ENCODE data around the gene ADAM23.

The ADAM23 gene

DNA sequence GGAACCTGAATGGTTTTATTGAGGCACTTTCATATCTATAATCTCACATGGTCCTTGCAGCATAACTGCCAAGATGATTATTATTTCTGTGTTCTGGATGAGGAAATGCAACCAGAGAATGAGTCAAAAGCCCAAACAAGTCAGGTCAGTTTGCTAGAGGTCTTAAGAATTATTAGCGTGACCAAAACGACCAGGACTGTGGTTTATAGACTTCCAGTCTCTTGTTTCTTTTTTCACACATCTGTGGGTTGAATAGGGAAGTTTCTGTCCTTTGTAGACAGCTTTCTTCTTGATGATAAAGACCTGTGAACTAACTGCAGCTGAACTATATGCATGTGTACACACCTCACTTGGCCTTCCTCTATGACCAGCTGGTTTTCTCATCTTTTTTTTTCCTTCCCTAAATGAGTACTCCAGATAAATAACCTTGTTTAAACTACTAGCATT is 13.9 kb downstream of the ADAM23 start:
- TF ChIP-seq EZH2 (IDR thresholded peaks at IDR 0.05) (no peak), POLR2AphosphoS5 (IDR thresholded peaks at IDR 0.05; ENCODE audit: borderline replicate concordance, low read depth, low read length) (no peak), FOXP2 (optimal IDR thresholded peaks at IDR 0.05; ENCODE audit: control extremely low read depth, extremely low read length, insufficient read depth) (no peak)
- no peak for DNase-seq (ENCODE audit: low read depth, low spot score)
- no peak overlapping the region for H3K27ac ChIP-seq
- no peaks in the 10 kb centered on the region for H3K9me3 ChIP-seq (ENCODE audit: low read depth, low read length)
- H3K36me3 ChIP-seq (ENCODE audit: insufficient read depth, low read length): no peaks in the 10 kb centered on the region
- H3K4me3 ChIP-seq: no peak overlapping the region
- no peak overlapping the region for H3K9ac ChIP-seq (ENCODE audit: insufficient read length)

DNA sequence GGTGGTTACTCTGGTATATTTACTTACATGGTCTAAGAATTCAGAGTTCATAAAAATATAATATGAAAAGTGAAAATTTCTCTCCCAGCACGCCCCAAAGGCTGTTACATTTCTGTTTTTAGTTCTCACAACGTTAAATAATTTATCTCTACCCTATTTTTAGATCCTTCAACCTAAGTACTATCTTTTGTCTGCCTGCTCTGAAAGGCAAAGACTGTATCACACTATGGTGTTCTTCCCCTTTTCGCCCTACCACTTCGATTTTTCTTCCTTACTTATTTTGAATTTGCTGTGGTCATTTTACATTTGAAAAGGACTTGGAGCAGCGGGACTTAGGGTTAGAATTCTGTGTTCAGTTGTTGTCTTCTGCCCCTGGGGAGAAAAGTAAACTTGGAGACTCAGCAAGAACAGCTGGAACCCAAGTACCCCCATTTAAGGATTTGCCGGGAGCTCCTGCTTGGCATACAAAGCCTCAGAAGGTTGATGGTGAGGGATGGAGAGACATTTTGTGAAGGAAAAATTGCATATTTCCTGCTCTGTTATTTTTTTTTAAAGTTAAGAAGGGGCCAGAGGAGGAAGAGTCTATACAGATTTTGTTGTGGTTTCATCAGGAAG is 19.0 kb downstream of the ADAM23 start:
- Histone ChIP-seq H3K4me3 (no peak overlapping the region), H3K9me3 (ENCODE audit: low read depth, low read length) (no peaks in the 10 kb centered on the region), H3K27ac (no peak overlapping the region), H3K9ac (ENCODE audit: insufficient read length) (no peak overlapping the region), H3K36me3 (ENCODE audit: insufficient read depth, low read length) (no peaks in the 10 kb centered on the region)
- no peak for DNase-seq (ENCODE audit: low read depth, low spot score)
- TF ChIP-seq POLR2AphosphoS5 (IDR thresholded peaks at IDR 0.05; ENCODE audit: borderline replicate concordance, low read depth, low read length) (no peak), EZH2 (IDR thresholded peaks at IDR 0.05) (no peak), FOXP2 (optimal IDR thresholded peaks at IDR 0.05; ENCODE audit: control extremely low read depth, extremely low read length, insufficient read depth) (no peak)

DNA sequence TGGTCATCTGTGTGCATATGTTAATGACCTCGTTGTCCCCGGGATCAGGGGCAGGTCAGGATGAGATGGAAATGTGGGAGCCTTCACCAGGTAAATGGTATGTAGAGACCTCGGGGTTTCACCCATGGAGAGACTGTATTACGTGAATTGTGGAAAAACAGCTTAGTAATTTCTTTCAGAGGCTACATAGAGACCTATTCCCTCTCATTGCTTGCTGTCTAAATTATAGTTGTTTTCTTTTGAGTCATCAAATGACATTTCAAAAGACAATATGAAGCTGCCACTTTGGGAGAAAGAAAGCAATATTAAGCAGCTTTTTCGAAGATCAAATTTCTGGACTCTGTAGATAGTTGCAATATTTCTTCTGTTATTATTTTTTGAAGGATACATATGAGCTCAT is 20.4 kb downstream of the ADAM23 start:
- no peak for TF ChIP-seq POLR2AphosphoS5 (IDR thresholded peaks at IDR 0.05; ENCODE audit: borderline replicate concordance, low read depth, low read length)
- no peak for TF ChIP-seq EZH2 (IDR thresholded peaks at IDR 0.05)
- no peak for TF ChIP-seq FOXP2 (optimal IDR thresholded peaks at IDR 0.05; ENCODE audit: control extremely low read depth, extremely low read length, insufficient read depth)
- H3K9me3 ChIP-seq (ENCODE audit: low read depth, low read length): no peaks in the 10 kb centered on the region
- H3K9ac ChIP-seq (ENCODE audit: insufficient read length): no peak overlapping the region
- H3K36me3 ChIP-seq (ENCODE audit: insufficient read depth, low read length): no peaks in the 10 kb centered on the region
- no peak for DNase-seq (ENCODE audit: low read depth, low spot score)
- no peak overlapping the region for H3K4me3 ChIP-seq
- H3K27ac ChIP-seq: no peak overlapping the region

DNA sequence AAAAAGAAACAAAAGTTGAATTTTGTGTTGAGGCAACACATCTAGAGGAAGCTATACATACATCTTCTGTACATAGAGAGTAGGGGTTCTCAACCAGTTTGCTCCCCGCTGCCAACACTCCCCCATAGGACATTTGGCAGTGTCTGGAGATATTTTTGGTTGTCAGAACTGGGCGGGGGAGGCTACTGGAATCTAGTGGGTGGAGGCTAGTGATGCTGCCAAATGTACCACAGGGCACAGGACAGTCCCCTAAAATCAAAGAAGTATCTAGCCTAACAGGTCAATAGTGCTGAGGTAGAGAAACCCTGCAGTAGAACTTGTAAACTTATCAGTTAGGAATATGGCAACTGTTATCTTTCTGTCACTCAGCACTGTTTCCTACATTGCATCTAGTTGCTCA is 21.3 kb downstream of the ADAM23 start:
- no peak for TF ChIP-seq FOXP2 (optimal IDR thresholded peaks at IDR 0.05; ENCODE audit: control extremely low read depth, extremely low read length, insufficient read depth)
- no peak for TF ChIP-seq EZH2 (IDR thresholded peaks at IDR 0.05)
- no peak for TF ChIP-seq POLR2AphosphoS5 (IDR thresholded peaks at IDR 0.05; ENCODE audit: borderline replicate concordance, low read depth, low read length)
- Histone ChIP-seq H3K9ac (ENCODE audit: insufficient read length) (no peak overlapping the region), H3K27ac (no peak overlapping the region), H3K4me3 (no peak overlapping the region), H3K36me3 (ENCODE audit: insufficient read depth, low read length) (no peaks in the 10 kb centered on the region), H3K9me3 (ENCODE audit: low read depth, low read length) (no peaks in the 10 kb centered on the region)
- no peak for DNase-seq (ENCODE audit: low read depth, low spot score)

DNA sequence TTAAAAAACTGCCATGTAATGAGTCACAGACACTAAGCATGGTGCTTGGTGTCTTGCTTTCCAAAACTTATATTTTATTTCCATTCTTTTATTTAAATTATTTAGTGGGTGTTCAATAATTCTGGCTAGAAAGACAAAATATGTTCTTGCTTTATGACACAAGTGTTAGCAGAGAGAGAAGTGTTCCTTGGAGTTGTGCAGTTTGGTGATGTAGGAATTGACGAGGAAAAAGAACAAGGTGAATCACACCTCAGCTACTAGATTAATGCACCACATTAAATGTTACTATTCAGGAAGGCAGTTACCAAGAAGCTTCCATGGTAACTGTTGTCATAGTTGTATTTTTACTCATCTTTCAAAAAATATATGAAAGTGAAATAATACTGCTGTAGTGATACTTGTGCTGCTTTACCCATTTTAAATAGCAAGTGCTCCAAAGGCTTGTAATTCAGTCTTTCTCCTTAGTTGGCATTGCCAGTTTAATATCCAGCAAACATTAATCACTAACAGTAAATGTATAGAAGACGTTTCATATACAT is 28.3 kb downstream of the ADAM23 start:
- TF ChIP-seq EZH2 (IDR thresholded peaks at IDR 0.05) (no peak), FOXP2 (optimal IDR thresholded peaks at IDR 0.05; ENCODE audit: control extremely low read depth, extremely low read length, insufficient read depth) (no peak), POLR2AphosphoS5 (IDR thresholded peaks at IDR 0.05; ENCODE audit: borderline replicate concordance, low read depth, low read length) (no peak)
- Histone ChIP-seq H3K27ac (no peak overlapping the region), H3K4me3 (no peak overlapping the region), H3K36me3 (ENCODE audit: insufficient read depth, low read length) (no peaks in the 10 kb centered on the region), H3K9ac (ENCODE audit: insufficient read length) (no peak overlapping the region), H3K9me3 (ENCODE audit: low read depth, low read length) (no peaks in the 10 kb centered on the region)
- no peak for DNase-seq (ENCODE audit: low read depth, low spot score)

DNA sequence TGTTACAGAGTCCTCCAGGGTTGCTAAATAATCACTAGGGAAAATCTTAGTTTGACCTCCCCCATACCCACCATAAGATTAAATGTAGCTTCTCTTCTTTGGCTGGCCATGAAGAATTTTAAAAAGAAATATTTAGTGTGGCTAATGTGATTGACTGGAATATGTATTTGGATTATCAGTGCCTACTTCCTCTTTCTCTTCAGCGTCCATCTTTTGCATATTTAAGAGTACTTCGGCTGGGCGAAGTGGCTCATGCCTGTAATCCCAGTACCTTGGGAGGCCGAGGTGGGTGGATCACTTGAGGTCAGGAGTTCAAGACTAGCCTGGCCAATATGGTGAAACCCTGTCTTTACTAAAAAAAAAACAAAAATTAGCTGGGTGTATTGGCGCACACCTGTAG is 28.8 kb downstream of the ADAM23 start:
- TF ChIP-seq EZH2 (IDR thresholded peaks at IDR 0.05): no peak
- no peak for TF ChIP-seq FOXP2 (optimal IDR thresholded peaks at IDR 0.05; ENCODE audit: control extremely low read depth, extremely low read length, insufficient read depth)
- TF ChIP-seq POLR2AphosphoS5 (IDR thresholded peaks at IDR 0.05; ENCODE audit: borderline replicate concordance, low read depth, low read length): no peak
- Histone ChIP-seq H3K4me3 (no peak overlapping the region), H3K36me3 (ENCODE audit: insufficient read depth, low read length) (no peaks in the 10 kb centered on the region), H3K9me3 (ENCODE audit: low read depth, low read length) (no peaks in the 10 kb centered on the region), H3K9ac (ENCODE audit: insufficient read length) (no peak overlapping the region), H3K27ac (no peak overlapping the region)
- DNase-seq (ENCODE audit: low read depth, low spot score): no peak

GRCh38 chr2:206474099-206474498 is 30.8 kb downstream of the ADAM23 start:
- H3K9me3 ChIP-seq (ENCODE audit: low read depth, low read length): no peaks in the 10 kb centered on the region
- no peak overlapping the region for H3K4me3 ChIP-seq
- H3K9ac ChIP-seq (ENCODE audit: insufficient read length): no peak overlapping the region
- no peak overlapping the region for H3K27ac ChIP-seq
- no peak for DNase-seq (ENCODE audit: low read depth, low spot score)
- no peaks in the 10 kb centered on the region for H3K36me3 ChIP-seq (ENCODE audit: insufficient read depth, low read length)
- TF ChIP-seq POLR2AphosphoS5 (IDR thresholded peaks at IDR 0.05; ENCODE audit: borderline replicate concordance, low read depth, low read length) (no peak), EZH2 (IDR thresholded peaks at IDR 0.05) (no peak), FOXP2 (optimal IDR thresholded peaks at IDR 0.05; ENCODE audit: control extremely low read depth, extremely low read length, insufficient read depth) (no peak)

- TF ChIP-seq FOXP2 (optimal IDR thresholded peaks at IDR 0.05; ENCODE audit: control extremely low read depth, extremely low read length, insufficient read depth) (no peak), EZH2 (IDR thresholded peaks at IDR 0.05) (no peak), POLR2AphosphoS5 (IDR thresholded peaks at IDR 0.05; ENCODE audit: borderline replicate concordance, low read depth, low read length) (no peak)
- Histone ChIP-seq H3K9me3 (ENCODE audit: low read depth, low read length) (no peaks in the 10 kb centered on the region), H3K9ac (ENCODE audit: insufficient read length) (no peak overlapping the region), H3K27ac (no peak overlapping the region), H3K4me3 (no peak overlapping the region), H3K36me3 (ENCODE audit: insufficient read depth, low read length) (no peaks in the 10 kb centered on the region)
- DNase-seq (ENCODE audit: low read depth, low spot score): no peak
Observed at GRCh38 chr2:206477296-206477695, 34.0 kb downstream of the ADAM23 start.

- no peak for DNase-seq (ENCODE audit: low read depth, low spot score)
- no peak overlapping the region for H3K27ac ChIP-seq
- TF ChIP-seq EZH2 (IDR thresholded peaks at IDR 0.05): no peak
- no peak for TF ChIP-seq FOXP2 (optimal IDR thresholded peaks at IDR 0.05; ENCODE audit: control extremely low read depth, extremely low read length, insufficient read depth)
- no peak for TF ChIP-seq POLR2AphosphoS5 (IDR thresholded peaks at IDR 0.05; ENCODE audit: borderline replicate concordance, low read depth, low read length)
Observed at GRCh38 chr2:206478340-206478739, 35.0 kb downstream of the ADAM23 start.

More at GRCh38 chr2:206478340-206478739, 35.0 kb downstream of the ADAM23 start:
- H3K36me3 ChIP-seq (ENCODE audit: insufficient read depth, low read length): no peaks in the 10 kb centered on the region
- H3K4me3 ChIP-seq: no peak overlapping the region
- H3K9me3 ChIP-seq (ENCODE audit: low read depth, low read length): no peaks in the 10 kb centered on the region
- no peak overlapping the region for H3K9ac ChIP-seq (ENCODE audit: insufficient read length)

Measured in SK-N-MC (cell line).